Measurements from ENCODE around the gene SV2B. TPM values are rescaled to one million over a fixed set of nuclear protein-coding genes. Genes with fewer than 3 reads are reported as not detected.

Gene SV2B
- total and polyA plus RNA-seq, 3 donors from 2014 or later = 1.6 to 1.7 (median 1.7) TPM

DNA sequence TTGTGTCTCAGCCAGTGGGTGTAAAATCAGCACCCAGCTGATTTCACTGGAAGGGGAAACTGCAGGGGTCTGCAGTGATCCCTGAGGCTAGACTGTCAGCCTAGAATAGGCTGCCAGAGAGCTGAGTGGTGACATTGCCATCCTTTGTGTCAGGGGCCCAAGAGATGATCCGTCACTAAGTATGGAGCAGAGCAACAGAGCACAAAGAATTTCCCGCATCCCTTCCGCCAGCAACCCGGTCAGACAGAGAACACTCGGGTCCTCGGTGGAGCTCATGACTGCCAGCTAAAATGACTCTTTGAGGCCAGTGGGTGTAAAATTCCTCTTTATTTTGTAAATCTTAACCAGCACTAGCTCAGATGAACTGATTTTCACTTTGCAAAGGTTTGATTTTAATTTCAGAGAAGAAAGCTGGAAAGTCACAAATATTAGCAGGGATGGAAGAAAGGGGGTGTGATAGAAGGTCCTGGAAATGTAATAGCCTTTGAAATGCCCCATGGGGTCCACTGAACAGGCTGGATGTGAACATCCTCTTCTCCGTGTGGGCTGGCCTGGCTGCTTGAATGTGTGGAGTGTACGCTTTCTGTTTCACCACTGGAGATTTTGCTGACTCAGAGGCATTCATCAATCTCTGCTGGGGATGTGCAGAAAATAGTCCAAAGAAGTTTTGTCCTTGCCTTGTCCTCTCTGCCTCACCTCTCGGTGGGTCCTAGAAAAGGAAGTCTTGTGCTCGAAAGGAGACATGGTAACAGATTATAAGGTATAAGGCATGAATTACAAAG is 138.8 kb downstream of the SV2B start:
- Histone ChIP-seq H3K4me1 (no peaks in the 10 kb centered on the region), H3K36me3 (ENCODE audit: low read depth, missing control alignments) (no peaks in the 10 kb centered on the region), H3K4me3 (no peak overlapping the region), H3K27me3 (no peaks in the 10 kb centered on the region), H3K9me3 (no peaks in the 10 kb centered on the region), H3K27ac (no peak overlapping the region)
- intact Hi-C loops (cut with DNase I; ENCODE audit: low total_unique reads) = no loop called here
- DNase-seq = no peak
- no peak for TF ChIP-seq POLR2A (IDR thresholded peaks at IDR 0.05)
- TF ChIP-seq, protein P1, sequence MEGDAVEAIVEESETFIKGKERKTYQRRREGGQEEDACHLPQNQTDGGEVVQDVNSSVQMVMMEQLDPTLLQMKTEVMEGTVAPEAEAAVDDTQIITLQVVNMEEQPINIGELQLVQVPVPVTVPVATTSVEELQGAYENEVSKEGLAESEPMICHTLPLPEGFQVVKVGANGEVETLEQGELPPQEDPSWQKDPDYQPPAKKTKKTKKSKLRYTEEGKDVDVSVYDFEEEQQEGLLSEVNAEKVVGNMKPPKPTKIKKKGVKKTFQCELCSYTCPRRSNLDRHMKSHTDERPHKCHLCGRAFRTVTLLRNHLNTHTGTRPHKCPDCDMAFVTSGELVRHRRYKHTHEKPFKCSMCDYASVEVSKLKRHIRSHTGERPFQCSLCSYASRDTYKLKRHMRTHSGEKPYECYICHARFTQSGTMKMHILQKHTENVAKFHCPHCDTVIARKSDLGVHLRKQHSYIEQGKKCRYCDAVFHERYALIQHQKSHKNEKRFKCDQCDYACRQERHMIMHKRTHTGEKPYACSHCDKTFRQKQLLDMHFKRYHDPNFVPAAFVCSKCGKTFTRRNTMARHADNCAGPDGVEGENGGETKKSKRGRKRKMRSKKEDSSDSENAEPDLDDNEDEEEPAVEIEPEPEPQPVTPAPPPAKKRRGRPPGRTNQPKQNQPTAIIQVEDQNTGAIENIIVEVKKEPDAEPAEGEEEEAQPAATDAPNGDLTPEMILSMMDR (IDR thresholded peaks at IDR 0.05) = no peak
- WGBS, 2 donors = 68 to 74% methylated on average over 10 of the region's 10 CpGs

DNA sequence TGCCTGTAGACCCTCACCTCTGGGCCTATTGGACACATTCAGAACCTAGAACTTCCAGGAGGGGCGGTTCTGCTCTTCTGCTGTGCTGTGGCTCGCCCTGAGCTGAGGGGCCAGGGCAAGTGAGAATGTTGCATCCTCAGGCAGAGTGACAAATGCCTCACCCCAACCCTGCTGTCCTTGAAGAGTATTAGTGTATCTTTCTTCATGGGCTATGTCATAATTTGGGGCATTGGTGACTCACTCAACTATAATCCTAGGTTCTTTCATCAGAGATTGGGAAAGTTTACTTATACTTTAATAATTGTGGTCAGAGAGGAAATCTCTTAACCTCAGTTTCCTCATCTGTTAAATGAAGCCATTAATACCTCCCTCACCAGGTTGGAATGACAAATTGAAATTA is 143.8 kb downstream of the SV2B start:
- H3K36me3 ChIP-seq (ENCODE audit: low read depth, missing control alignments) = no peaks in the 10 kb centered on the region
- no peak for TF ChIP-seq POLR2A (IDR thresholded peaks at IDR 0.05)
- TF ChIP-seq, protein P1 (IDR thresholded peaks at IDR 0.05) = no peak
- H3K27ac ChIP-seq = no peak overlapping the region
- no peaks in the 10 kb centered on the region for H3K27me3 ChIP-seq
- H3K4me1 ChIP-seq = no peaks in the 10 kb centered on the region
- intact Hi-C loops (cut with DNase I; ENCODE audit: low total_unique reads) = no loop called here
- WGBS, 2 donors = 64 to 89% methylated on average over 2 of the region's 2 CpGs
- H3K4me3 ChIP-seq = no peak overlapping the region
- DNase-seq = no peak
- H3K9me3 ChIP-seq = no peaks in the 10 kb centered on the region

DNA sequence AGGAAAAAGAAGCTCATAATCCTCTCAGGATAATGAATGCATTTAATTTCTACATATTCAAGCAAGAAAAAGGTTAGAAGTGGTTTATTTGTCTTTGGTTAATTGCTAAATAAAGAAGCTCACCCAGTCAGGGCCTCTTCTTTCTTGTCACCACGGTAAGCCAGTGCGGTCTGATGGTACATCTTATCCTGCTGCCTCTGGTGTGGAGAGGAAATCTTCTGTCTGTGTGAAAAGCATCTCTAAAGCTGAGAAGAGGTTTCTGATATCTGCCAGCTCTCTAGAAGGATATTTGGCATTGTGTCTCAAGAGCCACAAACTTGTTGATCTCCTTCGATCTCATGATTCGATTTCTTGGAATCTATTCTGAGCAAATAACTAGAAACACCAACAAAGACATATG is 144.9 kb downstream of the SV2B start:
- Histone ChIP-seq H3K4me3 (no peak overlapping the region), H3K4me1 (no peaks in the 10 kb centered on the region), H3K36me3 (ENCODE audit: low read depth, missing control alignments) (no peaks in the 10 kb centered on the region), H3K27me3 (no peaks in the 10 kb centered on the region), H3K27ac (no peak overlapping the region), H3K9me3 (no peaks in the 10 kb centered on the region)
- WGBS, 2 donors = 94 to 95% methylated on average over 4 of the region's 4 CpGs
- intact Hi-C loops (cut with DNase I; ENCODE audit: low total_unique reads) = no loop called here
- DNase-seq = no peak
- TF ChIP-seq, protein P1 (IDR thresholded peaks at IDR 0.05) = no peak
- TF ChIP-seq POLR2A (IDR thresholded peaks at IDR 0.05) = no peak

DNA sequence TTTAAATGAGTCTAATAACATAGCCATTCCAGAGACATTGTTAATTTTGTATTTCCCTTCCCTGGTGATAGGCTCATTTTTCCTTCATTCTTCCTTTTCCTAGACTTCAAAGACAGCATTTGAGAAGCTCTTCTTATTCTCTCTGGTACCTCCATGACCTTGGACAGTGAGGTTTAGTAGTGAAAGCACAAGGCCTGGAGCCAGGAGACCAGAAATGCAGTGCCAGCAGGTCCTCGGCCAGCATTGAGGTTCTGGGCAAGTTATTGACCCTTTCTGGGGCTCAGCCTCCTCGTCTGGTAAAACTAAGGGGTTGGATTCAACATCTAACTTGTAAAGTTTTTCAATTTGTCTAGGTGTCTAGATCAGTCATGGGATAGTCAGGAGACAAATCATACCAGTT is 146.9 kb downstream of the SV2B start:
- Histone ChIP-seq H3K27me3 (no peaks in the 10 kb centered on the region), H3K36me3 (ENCODE audit: low read depth, missing control alignments) (no peaks in the 10 kb centered on the region), H3K4me3 (no peak overlapping the region), H3K9me3 (no peaks in the 10 kb centered on the region), H3K27ac (no peak overlapping the region), H3K4me1 (no peaks in the 10 kb centered on the region)
- TF ChIP-seq, protein P1 (IDR thresholded peaks at IDR 0.05) = no peak
- no peak for TF ChIP-seq POLR2A (IDR thresholded peaks at IDR 0.05)
- 30 to 39% methylated on average over 2 of the region's 2 CpGs for WGBS, 2 donors
- intact Hi-C loops (cut with DNase I; ENCODE audit: low total_unique reads) = no loop called here
- DNase-seq = no peak

DNA sequence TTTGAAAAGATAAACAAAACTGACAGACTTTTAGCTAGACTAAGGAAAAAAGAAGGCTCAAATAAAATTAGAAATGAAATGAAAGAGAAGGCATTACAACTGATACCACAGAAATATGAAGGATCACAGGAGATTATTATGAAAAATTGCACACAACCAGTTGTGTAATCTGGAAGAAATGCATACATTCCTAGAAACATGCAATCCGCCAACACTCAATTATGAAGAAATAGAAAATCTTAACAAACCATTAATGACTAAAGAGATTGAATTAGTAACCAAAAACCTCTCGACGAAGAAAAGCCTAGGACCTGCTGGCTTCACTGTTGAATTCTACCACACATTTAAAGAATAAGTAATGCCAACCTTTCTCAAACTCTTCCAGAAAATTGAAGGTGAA is 149.5 kb downstream of the SV2B start:
- intact Hi-C loops (cut with DNase I; ENCODE audit: low total_unique reads) = no loop called here
- no peak for DNase-seq
- Histone ChIP-seq H3K4me1 (no peaks in the 10 kb centered on the region), H3K27me3 (no peaks in the 10 kb centered on the region), H3K36me3 (ENCODE audit: low read depth, missing control alignments) (no peaks in the 10 kb centered on the region), H3K27ac (no peak overlapping the region), H3K9me3 (no peaks in the 10 kb centered on the region), H3K4me3 (no peak overlapping the region)
- TF ChIP-seq POLR2A (IDR thresholded peaks at IDR 0.05) = no peak
- TF ChIP-seq, protein P1 (IDR thresholded peaks at IDR 0.05) = no peak
- WGBS, 2 donors = 96% methylated on average over 3 of the region's 3 CpGs

Measured in testis (tissue), 3 donors.